Fibroblast of mammary gland (primary cell): ENCODE data around the gene PKD1L1.

Experiments
- DNase-seq: peaks from one replicate; pipeline ENCODE4 v3.0.0-alpha.2; 2010; ENCODE audit warnings: low read depth
- H3K4me3 ChIP-seq: 2 replicates; pipeline ENCODE4 v1.5.1; 2011; ENCODE audit warnings: low read depth, mild to moderate bottlenecking, low read length, moderate library complexity; ENCODE audit not compliant: control insufficient read depth
- CTCF ChIP-seq: conservative IDR thresholded peaks from 2 replicates; pipeline ENCODE4 v1.5.1; 2011; ENCODE audit warnings: low read depth, low read length, inconsistent platforms; ENCODE audit not compliant: control insufficient read depth, insufficient read depth

The PKD1L1 gene

GRCh38 chr7:47956220-47956619 is 8.0 kb upstream of the PKD1L1 start:
- H3K4me3 ChIP-seq: no peak overlapping the region
- no peak for DNase-seq
- TF ChIP-seq CTCF: no peak

DNA sequence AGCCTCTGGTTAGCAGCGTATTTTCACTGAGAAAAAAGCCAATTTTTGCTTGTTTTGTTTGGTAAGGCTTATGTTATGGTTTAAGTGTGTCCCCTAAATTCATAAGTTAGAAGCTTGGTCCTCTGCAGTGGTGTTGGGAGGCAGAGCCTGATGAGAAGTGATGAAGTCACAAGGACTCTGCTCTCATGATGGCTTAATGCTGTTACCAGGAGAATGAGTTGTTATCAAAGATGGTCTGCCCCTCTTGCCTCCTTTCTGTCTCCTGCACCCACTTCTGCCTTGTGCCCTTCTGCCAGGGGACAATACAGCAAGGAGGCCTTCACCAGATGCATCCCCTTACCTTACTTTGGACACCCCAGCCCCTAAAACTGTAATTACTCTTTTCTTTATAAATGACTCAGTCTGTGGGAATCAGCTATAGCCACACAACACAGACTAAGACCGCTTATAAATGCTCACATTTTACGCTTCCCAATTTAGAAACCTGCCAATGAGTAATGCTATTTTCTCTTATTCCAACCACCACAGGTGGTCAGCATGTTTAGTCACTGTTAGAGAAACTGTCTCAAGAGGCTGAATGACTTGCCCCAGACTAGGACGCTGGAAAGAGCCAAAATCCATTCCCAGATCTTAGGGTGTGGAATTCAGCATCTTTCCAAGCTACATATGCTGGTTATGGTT is 6.1 kb upstream of the PKD1L1 start:
- no peak overlapping the region for H3K4me3 ChIP-seq
- TF ChIP-seq CTCF: no peak
- DNase-seq: peak; percentile 58

DNA sequence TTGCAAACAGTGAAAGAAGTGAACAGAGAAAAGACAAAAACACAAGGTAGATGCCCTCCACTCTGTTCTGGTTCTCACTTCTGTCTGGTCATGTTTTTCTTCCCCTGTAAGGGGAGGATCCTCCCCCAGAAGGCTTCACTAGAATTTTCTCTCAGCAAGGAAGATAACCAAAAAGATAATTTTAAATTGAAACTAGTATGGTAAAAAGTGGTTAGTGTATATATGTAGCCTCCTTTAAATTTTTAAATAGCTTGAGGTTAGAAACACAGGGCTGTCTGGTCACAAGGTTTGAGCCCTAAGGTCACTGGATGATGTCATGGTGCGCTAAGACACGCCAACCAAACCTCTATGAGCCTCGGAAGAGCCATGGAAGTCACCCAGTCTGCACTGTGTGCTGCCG is 5.6 kb upstream of the PKD1L1 start:
- TF ChIP-seq CTCF: no peak
- no peak overlapping the region for H3K4me3 ChIP-seq
- no peak for DNase-seq

- DNase-seq: no peak
- no peak for TF ChIP-seq CTCF
- no peak overlapping the region for H3K4me3 ChIP-seq
These were observed 4.0 kb upstream of the PKD1L1 start for GRCh38 chr7:47952224-47952623.

DNA sequence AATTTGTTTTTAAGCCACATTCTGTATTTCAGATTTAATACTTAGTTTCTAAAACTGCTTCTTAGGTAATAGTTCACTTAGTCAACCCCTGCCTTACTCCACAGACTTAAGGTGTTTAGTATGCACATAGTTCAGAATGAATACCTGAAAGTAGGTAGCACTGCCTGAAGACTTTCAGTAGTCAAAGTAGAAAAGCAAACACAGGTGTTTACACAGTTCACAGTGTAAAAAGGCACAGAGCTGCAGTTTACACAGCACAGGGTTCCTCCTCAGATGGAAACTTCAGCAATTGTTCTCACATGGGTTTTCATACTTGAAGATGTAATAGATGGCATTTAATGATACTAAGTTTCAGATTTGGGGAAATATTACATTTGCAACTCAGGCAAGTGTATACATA is 3.1 kb upstream of the PKD1L1 start:
- DNase-seq: no peak
- no peak overlapping the region for H3K4me3 ChIP-seq
- TF ChIP-seq CTCF: no peak

GRCh38 chr7:47950714-47951113 is 2.4 kb upstream of the PKD1L1 start:
- DNase-seq: no peak
- no peak for TF ChIP-seq CTCF

DNA sequence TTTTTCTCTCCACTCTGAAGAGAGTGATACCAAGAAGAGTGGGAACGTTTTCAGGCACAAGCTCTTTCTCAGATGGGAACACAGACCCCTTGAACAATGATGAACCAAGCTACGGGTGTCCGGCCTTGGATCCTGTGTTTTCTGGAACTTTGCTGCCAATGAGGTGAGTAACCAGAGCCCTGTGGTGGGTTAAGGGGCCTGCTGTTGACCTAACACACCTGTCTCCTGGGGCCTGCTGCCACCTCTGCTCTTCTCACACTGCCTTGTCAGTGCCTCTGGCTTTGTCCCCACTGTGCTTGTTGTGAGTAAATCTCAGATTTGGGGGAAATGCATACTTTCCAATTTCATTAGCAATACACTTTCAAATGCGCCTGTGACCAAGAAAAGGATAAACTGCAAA is 1.4 kb upstream of the PKD1L1 start:
- H3K4me3 ChIP-seq: no peak overlapping the region
- TF ChIP-seq CTCF: no peak
- DNase-seq: no peak

More at GRCh38 chr7:47950714-47951113, 2.4 kb upstream of the PKD1L1 start:
- H3K4me3 ChIP-seq: no peak overlapping the region
